Neutrophil (primary cell): ENCODE measurements around the gene FAM135A.
A peak's percentile ranks its signal among the peaks of the same experiment; 100 is the strongest.

ENCODE experiments used
- H3K27ac ChIP-seq: fragments of 200-600 bp; sonication (generic); 2 replicates; pipeline ENCODE4 v1.5.1; 2016; ENCODE audit warnings: mild to moderate bottlenecking, moderate library complexity
- H3K27me3 ChIP-seq: fragments of 200-600 bp; sonication (generic); 2 replicates; pipeline ENCODE4 v1.6.0; 2016; ENCODE audit warnings: mild to moderate bottlenecking
- H3K36me3 ChIP-seq: fragments of 200-600 bp; sonication (generic); 2 replicates; pipeline ENCODE4 v1.5.1; 2017
- H3K4me1 ChIP-seq, 2 experiments: fragments of 200-600 bp in 1 of 2; sonication (generic) in 1 of 2; 1 replicate in 1 of 2; 2 replicates in 1 of 2; pipeline versions ENCODE4 v1.5.1 to v1.6.1; 2013 to 2016; ENCODE audit warnings: low read depth in 1 of 2, low read length in 1 of 2, mild to moderate bottlenecking in 1 of 2, moderate library complexity in 1 of 2; ENCODE audit not compliant: control insufficient read depth in 1 of 2, insufficient read depth in 1 of 2
- H3K4me3 ChIP-seq, 2 experiments: fragments of 200-600 bp in 1 of 2; sonication (generic) in 1 of 2; 1 replicate in 1 of 2; 2 replicates in 1 of 2; pipeline ENCODE4 v1.5.1; 2013 to 2016; ENCODE audit warnings: low read depth in 1 of 2, low read length in 1 of 2, mild to moderate bottlenecking in 1 of 2, moderate library complexity in 1 of 2
- H3K9me3 ChIP-seq: fragments of 200-600 bp; sonication (generic); 2 replicates; pipeline ENCODE4 v1.5.1; 2016
- CTCF ChIP-seq: fragments of 200-600 bp; sonication (generic); IDR thresholded peaks from 2 replicates; pipeline ENCODE4 v1.5.1; 2016; ENCODE audit warnings: antibody characterized with exemption

The FAM135A gene

GRCh38 chr6:70398783-70399728 lies 14.3 kb upstream of the FAM135A start:
- H3K9me3 ChIP-seq, result no peaks in the 10 kb centered on the region
- H3K27ac ChIP-seq, result no peak overlapping the region
- H3K36me3 ChIP-seq, result no peaks in the 10 kb centered on the region
- no peaks in the 10 kb centered on the region for H3K4me1 ChIP-seq
- no peak for TF ChIP-seq CTCF
- H3K27me3 ChIP-seq, result peaks cover 38% of the 10 kb centered on the region
- no peak overlapping the region for H3K4me3 ChIP-seq

DNA sequence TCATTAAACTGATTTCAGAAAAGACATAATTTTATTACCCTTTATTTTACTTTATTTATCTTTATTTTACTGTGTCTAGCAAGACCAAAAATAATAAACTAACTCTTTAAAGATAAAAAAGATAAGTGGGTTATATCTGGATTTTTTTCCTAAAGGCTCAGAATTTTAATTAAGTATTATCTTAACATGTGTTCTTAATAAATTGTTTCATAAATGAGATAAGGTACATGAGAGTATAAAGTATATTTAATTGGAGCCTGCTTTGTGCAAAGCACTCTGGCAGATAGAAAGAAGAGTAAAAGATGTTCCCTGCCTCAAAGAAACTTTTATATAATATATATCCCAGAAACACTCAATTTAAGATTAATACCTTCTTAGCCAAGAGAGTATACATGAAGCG lies 8.7 kb upstream of the FAM135A start:
- Histone ChIP-seq H3K4me3 (no peak overlapping the region), H3K27me3 (peaks cover 68% of the 10 kb centered on the region), H3K9me3 (no peaks in the 10 kb centered on the region), H3K4me1 (no peaks in the 10 kb centered on the region), H3K27ac (no peak overlapping the region), H3K36me3 (no peaks in the 10 kb centered on the region)
- no peak for TF ChIP-seq CTCF

GRCh38 chr6:70409216-70409615 lies 4.1 kb upstream of the FAM135A start:
- no peaks in the 10 kb centered on the region for H3K9me3 ChIP-seq
- no peak for TF ChIP-seq CTCF
- H3K4me3 ChIP-seq, result no peak overlapping the region
- no peaks in the 10 kb centered on the region for H3K36me3 ChIP-seq
- no peak overlapping the region for H3K27ac ChIP-seq
- peaks cover 11% of the 10 kb centered on the region in 2 experiments for H3K4me1 ChIP-seq
- H3K27me3 ChIP-seq, result peaks cover 74% of the 10 kb centered on the region

GRCh38 chr6:70411542-70412251 lies 1.6 kb upstream of the FAM135A start:
- peaks cover 11 to 13% of the 10 kb centered on the region in 2 experiments for H3K4me1 ChIP-seq
- no peaks in the 10 kb centered on the region for H3K36me3 ChIP-seq
- no peak overlapping the region for H3K27ac ChIP-seq
- TF ChIP-seq CTCF, result no peak
- peaks cover 53% of the 10 kb centered on the region for H3K27me3 ChIP-seq
- no peak overlapping the region for H3K4me3 ChIP-seq
- H3K9me3 ChIP-seq, result no peaks in the 10 kb centered on the region

DNA sequence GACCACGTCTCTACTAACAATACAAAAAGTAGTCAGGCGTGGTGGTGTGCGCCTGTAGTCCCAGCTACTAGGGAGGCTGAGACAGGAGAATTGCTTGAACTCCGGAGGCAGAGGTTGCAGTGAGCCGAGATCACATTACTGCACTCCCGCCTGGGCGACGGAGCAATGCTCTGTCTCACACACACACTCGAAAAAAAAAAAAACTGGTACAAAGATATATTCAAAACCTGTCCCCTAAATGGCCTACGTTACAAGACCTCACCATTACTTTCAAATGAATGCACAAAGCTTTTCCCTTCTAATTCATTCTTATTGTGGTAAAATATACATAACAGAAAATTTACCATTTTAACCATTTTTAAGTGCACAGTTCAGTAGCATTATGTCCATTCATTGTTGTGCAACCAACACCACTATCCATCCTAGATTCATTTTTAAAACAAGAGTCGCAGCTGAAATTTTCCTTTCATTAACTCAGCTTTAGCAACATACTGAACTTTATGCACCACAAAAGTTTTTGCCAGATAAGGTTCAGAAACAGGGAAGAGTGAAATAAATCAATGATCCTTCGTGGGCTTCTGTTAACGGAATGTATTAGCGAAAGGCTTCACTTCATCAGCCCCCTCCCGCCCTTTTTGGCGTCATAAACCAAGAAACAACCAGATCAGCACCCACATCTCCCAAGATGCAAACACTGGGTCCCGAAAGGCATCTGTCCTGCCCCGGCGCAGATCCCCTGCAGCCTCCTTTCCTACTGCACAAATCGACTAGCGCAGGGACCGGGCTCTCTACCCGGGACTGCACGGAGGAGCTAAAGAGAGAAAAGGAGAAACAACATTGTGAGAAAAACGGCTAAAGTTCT lies 825 bp upstream of the FAM135A start:
- Histone ChIP-seq H3K9me3 (no peaks in the 10 kb centered on the region), H3K4me1 (peaks cover 11 to 13% of the 10 kb centered on the region in 2 experiments), H3K27me3 (peaks cover 49% of the 10 kb centered on the region), H3K27ac (peak overlapping the region; percentile 30), H3K4me3 (peak overlapping the region; percentile 71 to 76), H3K36me3 (no peaks in the 10 kb centered on the region)
- no peak for TF ChIP-seq CTCF
